Measurements from ENCODE around the gene ZNF595.
"Not testable (repeated sequence)": the region's sequence is repeated elsewhere in the genome, so short reads cannot be mapped to it uniquely, and the experiment has no call there.

- TF ChIP-seq, protein P1, sequence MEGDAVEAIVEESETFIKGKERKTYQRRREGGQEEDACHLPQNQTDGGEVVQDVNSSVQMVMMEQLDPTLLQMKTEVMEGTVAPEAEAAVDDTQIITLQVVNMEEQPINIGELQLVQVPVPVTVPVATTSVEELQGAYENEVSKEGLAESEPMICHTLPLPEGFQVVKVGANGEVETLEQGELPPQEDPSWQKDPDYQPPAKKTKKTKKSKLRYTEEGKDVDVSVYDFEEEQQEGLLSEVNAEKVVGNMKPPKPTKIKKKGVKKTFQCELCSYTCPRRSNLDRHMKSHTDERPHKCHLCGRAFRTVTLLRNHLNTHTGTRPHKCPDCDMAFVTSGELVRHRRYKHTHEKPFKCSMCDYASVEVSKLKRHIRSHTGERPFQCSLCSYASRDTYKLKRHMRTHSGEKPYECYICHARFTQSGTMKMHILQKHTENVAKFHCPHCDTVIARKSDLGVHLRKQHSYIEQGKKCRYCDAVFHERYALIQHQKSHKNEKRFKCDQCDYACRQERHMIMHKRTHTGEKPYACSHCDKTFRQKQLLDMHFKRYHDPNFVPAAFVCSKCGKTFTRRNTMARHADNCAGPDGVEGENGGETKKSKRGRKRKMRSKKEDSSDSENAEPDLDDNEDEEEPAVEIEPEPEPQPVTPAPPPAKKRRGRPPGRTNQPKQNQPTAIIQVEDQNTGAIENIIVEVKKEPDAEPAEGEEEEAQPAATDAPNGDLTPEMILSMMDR (IDR thresholded peaks at IDR 0.05), result not testable (repeated sequence)
- not testable (repeated sequence) for TF ChIP-seq POLR2A (IDR thresholded peaks at IDR 0.05)
These were observed 42.9 kb upstream of the ZNF595 start for GRCh38 chr4:9937-10870.

All from testis (tissue), 2 donors.